GM21381 (cell line): Measurements from ENCODE around the gene C4orf54.
A peak's percentile ranks its signal among the peaks of the same experiment; 100 is the strongest.

Experiments used
- ATAC-seq: cut with Tn5 transposase; IDR thresholded peaks from one replicate; pipeline ENCODE4 v1.9.1; 2021; ENCODE audit warnings: mild to moderate bottlenecking, moderate library complexity; ENCODE audit not compliant: unreplicated experiment

The C4orf54 gene

GRCh38 chr4:99625369-99625768 is 32.3 kb downstream of the C4orf54 start:
- ATAC-seq: peak; percentile 54

GRCh38 chr4:99624141-99624719 is 33.4 kb downstream of the C4orf54 start:
- no peak for ATAC-seq

DNA sequence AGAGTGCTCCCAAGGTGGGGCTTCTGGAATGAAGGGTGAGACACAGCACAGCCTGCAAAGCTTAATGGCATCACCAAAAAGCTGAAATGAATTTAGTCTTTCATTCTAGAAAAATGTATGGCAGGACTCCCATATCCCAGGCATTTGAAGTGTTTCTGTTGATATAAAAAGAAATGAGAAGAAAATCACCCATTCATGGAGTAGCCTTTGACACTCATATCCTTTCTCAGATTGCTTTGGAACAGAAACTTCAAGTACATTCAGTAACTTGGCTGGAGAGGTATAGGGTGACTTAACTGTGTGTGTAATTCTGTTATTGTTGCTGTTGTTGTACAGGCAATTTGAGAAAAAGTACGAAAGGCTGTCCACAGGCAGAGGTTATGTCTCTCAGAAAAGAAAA is 35.3 kb downstream of the C4orf54 start:
- ATAC-seq: no peak

DNA sequence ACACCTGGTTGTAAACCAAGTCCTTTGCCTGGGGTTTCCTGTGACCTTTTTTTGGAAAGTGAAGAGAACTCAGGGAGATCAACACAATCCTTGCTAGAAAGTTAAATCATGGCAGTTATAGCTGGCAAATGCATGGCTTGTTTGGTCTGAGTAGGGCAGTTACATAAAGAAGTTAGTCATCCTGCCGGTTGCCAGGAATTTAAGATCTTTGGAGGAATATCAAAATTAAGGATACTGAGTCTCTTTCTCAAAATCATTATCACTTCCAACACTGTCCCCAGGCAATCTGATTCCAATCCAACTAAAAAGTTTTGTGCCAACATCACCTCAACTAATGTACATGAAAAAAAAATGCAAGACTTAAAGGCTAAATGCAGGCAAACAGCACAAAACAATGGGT is 40.3 kb downstream of the C4orf54 start:
- no peak for ATAC-seq

- ATAC-seq: no peak
These were observed 42.3 kb downstream of the C4orf54 start for GRCh38 chr4:99615170-99615820.

GRCh38 chr4:99614491-99614890 is 43.1 kb downstream of the C4orf54 start:
- no peak for ATAC-seq

DNA sequence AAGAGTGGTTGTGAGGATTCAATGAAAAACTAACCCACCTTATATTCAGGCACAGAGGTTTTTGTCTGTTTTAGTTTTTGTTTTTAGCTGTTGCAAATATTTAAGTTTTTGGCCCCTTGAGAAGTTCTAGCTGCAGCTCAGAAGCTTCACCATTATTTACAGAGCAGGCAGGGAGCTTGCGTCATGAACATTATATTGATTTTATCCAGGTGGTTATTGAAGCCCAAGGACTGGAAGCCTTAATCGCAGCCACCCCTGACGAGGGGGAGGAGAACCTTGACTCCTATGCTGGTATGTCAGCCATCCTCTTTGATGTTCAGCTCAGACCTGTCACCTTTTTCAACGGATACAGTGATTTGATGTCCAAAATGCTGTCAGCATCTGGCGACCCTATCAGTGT is 44.9 kb downstream of the C4orf54 start:
- no peak for ATAC-seq

DNA sequence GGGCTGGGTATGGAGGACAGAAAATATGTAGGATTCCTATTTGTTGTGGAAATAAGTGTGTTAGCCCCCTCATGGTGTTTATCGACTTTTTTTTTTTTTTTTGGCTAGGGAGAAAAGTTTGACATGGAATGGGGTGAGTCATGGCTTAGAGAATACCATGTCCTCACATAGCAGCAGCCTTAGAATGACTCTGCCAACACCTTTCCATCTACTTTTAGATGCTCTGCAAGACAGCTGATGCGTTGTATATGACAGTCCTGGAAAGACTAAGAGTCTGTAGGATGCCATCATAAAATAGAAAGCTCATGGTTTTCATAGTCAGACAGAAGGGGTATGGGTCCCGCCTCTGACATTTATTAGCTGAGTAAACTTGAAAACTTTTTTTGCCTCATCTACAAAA is 45.3 kb downstream of the C4orf54 start:
- no peak for ATAC-seq

- ATAC-seq: no peak
These were observed 46.9 kb downstream of the C4orf54 start for GRCh38 chr4:99610605-99611175.

DNA sequence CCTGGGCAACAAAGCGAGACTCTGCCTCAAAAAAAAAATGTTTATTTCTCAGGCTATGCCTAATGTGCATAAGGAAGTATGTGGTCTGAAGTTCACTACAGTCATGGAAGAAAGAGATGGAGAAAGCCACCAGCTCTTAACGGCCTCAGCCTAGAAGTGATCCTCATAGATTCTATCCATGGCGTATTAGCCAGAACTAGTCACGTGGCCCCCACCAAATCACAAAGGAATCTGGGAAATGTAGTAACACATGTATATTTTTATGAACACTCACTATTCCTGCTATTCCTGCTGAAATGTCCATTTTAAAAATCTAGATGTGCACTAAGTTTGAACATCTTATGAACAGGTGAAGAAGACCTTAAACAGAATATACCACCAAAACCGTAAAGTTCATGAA is 49.2 kb downstream of the C4orf54 start:
- no peak for ATAC-seq
